Measurements from ENCODE around the gene ELK4. TPM values are rescaled to one million over a fixed set of nuclear protein-coding genes. Genes with fewer than 3 reads are reported as not detected.
"Not testable (repeated sequence)": the region's sequence is repeated elsewhere in the genome, so short reads cannot be mapped to it uniquely, and the experiment has no call there.

Gene ELK4
- total RNA-seq, 1 experiment from 2014 or later, result 31.2 TPM

GRCh38 chr1:205636732-205637131, 4.9 kb upstream of the ELK4 start:
- no peaks in the 10 kb centered on the region for H3K79me1 ChIP-seq (ENCODE audit: insufficient read depth, low read depth, low read length, poor library complexity, severe bottlenecking)
- H3K4me3 Mint-ChIP-seq, result no peak overlapping the region
- no peak overlapping the region for H3K23ac ChIP-seq (ENCODE audit: insufficient read length, low read depth, low read length)
- H3K18ac ChIP-seq (ENCODE audit: insufficient read length, low read depth, low read length), result no peak overlapping the region
- no peak overlapping the region for H3K4me2 ChIP-seq (ENCODE audit: insufficient read depth, insufficient read length, low read length)
- H3K27ac ChIP-seq (ENCODE audit: insufficient read length, low read depth, low read length), result no peak overlapping the region
- no peak overlapping the region for H3K14ac ChIP-seq (ENCODE audit: insufficient read depth, low read length)
- H2AK5ac ChIP-seq (ENCODE audit: insufficient read length, low read length), result no peak overlapping the region
- H3K4me1 ChIP-seq (ENCODE audit: insufficient read depth, low read length), result no peaks in the 10 kb centered on the region
- H3K79me2 ChIP-seq (ENCODE audit: insufficient read depth, low read length), result no peaks in the 10 kb centered on the region
- H2BK20ac ChIP-seq (ENCODE audit: low read depth, low read length, poor library complexity, severe bottlenecking), result no peak overlapping the region
- WGBS (ENCODE audit: extremely low coverage, insufficient read length, low lambda C conversion rate), result no CpG with 5 or more reads among the region's 4 CpGs
- no peak overlapping the region for H3K56ac ChIP-seq (ENCODE audit: insufficient read length, low read depth, low read length)
- no peak overlapping the region for H2BK120ac ChIP-seq (ENCODE audit: low read depth, low read length, poor library complexity, severe bottlenecking)
- H3T11ph ChIP-seq (ENCODE audit: low read length), result no peak overlapping the region
- no peak overlapping the region for H3K4ac ChIP-seq (ENCODE audit: low read depth, low read length)
- peaks cover 0 to 2% of the 10 kb centered on the region in 2 experiments; a peak in 1 of 4 replicates for H3K4me1 Mint-ChIP-seq
- no peak overlapping the region for H3K9ac ChIP-seq (ENCODE audit: extremely low read depth, insufficient read length, low read length)
- no peak overlapping the region for H2AFZ ChIP-seq (ENCODE audit: low read length)
- H4K20me1 ChIP-seq (ENCODE audit: control insufficient read depth, insufficient read depth, insufficient read length), result no peaks in the 10 kb centered on the region
- no peak overlapping the region for H4K8ac ChIP-seq (replicated peaks; ENCODE audit: insufficient read length, low read depth, low read length)
- peaks cover 12% of the 10 kb centered on the region for H3K27me3 Mint-ChIP-seq (ENCODE audit: low read depth)
- TF ChIP-seq CTCF (conservative IDR thresholded peaks at IDR 0.05), result no peak
- no peaks in the 10 kb centered on the region for H3K27me3 ChIP-seq (ENCODE audit: insufficient read depth, low read length)
- H2BK15ac ChIP-seq (ENCODE audit: low read depth, low read length), result no peak overlapping the region
- H3K9me3 ChIP-seq (ENCODE audit: control insufficient read depth, low read depth, low read length), result no peaks in the 10 kb centered on the region
- H4K91ac ChIP-seq (ENCODE audit: insufficient read length, low read depth, low read length), result no peak overlapping the region
- DNase-seq, result no peak
- H3K23me2 ChIP-seq (ENCODE audit: insufficient read length, low read depth, low read length, poor library complexity, severe bottlenecking), result peaks cover 4% of the 10 kb centered on the region
- H4K5ac ChIP-seq (ENCODE audit: insufficient read length, low read depth, low read length), result no peak overlapping the region
- H2BK12ac ChIP-seq (ENCODE audit: insufficient read length, low read depth, low read length), result no peak overlapping the region
- no peak overlapping the region for H3K27ac Mint-ChIP-seq
- no peak overlapping the region for H2BK5ac ChIP-seq (ENCODE audit: insufficient read length, low read length)
- H3K36me3 Mint-ChIP-seq (ENCODE audit: insufficient read depth in 1 of 3, low read depth in 3 of 3), result no peaks in the 10 kb centered on the region; a peak in 1 of 7 replicates
- no peaks in the 10 kb centered on the region for H3K9me3 Mint-ChIP-seq

- H2AFZ ChIP-seq (ENCODE audit: low read length); H3K36me3 Mint-ChIP-seq (ENCODE audit: insufficient read depth in 1 of 3, low read depth in 3 of 3); H3K27ac ChIP-seq (ENCODE audit: insufficient read length, low read depth, low read length); H3K23me2 ChIP-seq (ENCODE audit: insufficient read length, low read depth, low read length, poor library complexity, severe bottlenecking); H3K56ac ChIP-seq (ENCODE audit: insufficient read length, low read depth, low read length); H4K5ac ChIP-seq (ENCODE audit: insufficient read length, low read depth, low read length); H2BK15ac ChIP-seq (ENCODE audit: low read depth, low read length); H2BK5ac ChIP-seq (ENCODE audit: insufficient read length, low read length); H3K4me2 ChIP-seq (ENCODE audit: insufficient read depth, insufficient read length, low read length); H4K91ac ChIP-seq (ENCODE audit: insufficient read length, low read depth, low read length); H3K18ac ChIP-seq (ENCODE audit: insufficient read length, low read depth, low read length); H2BK12ac ChIP-seq (ENCODE audit: insufficient read length, low read depth, low read length); H4K20me1 ChIP-seq (ENCODE audit: control insufficient read depth, insufficient read depth, insufficient read length); H4K8ac ChIP-seq (replicated peaks; ENCODE audit: insufficient read length, low read depth, low read length); H3K23ac ChIP-seq (ENCODE audit: insufficient read length, low read depth, low read length); H3K4me1 ChIP-seq (ENCODE audit: insufficient read depth, low read length); H3K79me2 ChIP-seq (ENCODE audit: insufficient read depth, low read length); H3K9me3 Mint-ChIP-seq; H3T11ph ChIP-seq (ENCODE audit: low read length); H3K4me1 Mint-ChIP-seq; H3K14ac ChIP-seq (ENCODE audit: insufficient read depth, low read length); H3K4me3 Mint-ChIP-seq; H2BK120ac ChIP-seq (ENCODE audit: low read depth, low read length, poor library complexity, severe bottlenecking); H3K27me3 ChIP-seq (ENCODE audit: insufficient read depth, low read length); H3K79me1 ChIP-seq (ENCODE audit: insufficient read depth, low read depth, low read length, poor library complexity, severe bottlenecking); H2AK5ac ChIP-seq (ENCODE audit: insufficient read length, low read length); H2BK20ac ChIP-seq (ENCODE audit: low read depth, low read length, poor library complexity, severe bottlenecking); H3K27ac Mint-ChIP-seq; H3K4ac ChIP-seq (ENCODE audit: low read depth, low read length); DNase-seq; H3K9ac ChIP-seq (ENCODE audit: extremely low read depth, insufficient read length, low read length); H3K9me3 ChIP-seq (ENCODE audit: control insufficient read depth, low read depth, low read length): not testable (repeated sequence)
- WGBS (ENCODE audit: extremely low coverage, insufficient read length, low lambda C conversion rate), result no CpG with 5 or more reads among the region's 7 CpGs
- H3K27me3 Mint-ChIP-seq (ENCODE audit: low read depth), result peaks cover 13% of the 10 kb centered on the region
Measured at GRCh38 chr1:205636138-205636530, 4.3 kb upstream of the ELK4 start.
